GM21528 (cell line): Measurements from ENCODE around the gene ELMO1.

Experiments
- ATAC-seq: cut with Tn5 transposase; IDR thresholded peaks from one replicate; pipeline ENCODE4 v1.9.1; 2021; ENCODE audit warnings: mild to moderate bottlenecking, moderate library complexity; ENCODE audit not compliant: unreplicated experiment, low FRiP score

The ELMO1 gene

GRCh38 chr7:37476428-37476827 lies 27.8 kb upstream of the ELMO1 start:
- no peak for ATAC-seq

GRCh38 chr7:37475646-37476045 lies 27.0 kb upstream of the ELMO1 start:
- no peak for ATAC-seq

GRCh38 chr7:37471619-37472018 lies 23.0 kb upstream of the ELMO1 start:
- no peak for ATAC-seq

GRCh38 chr7:37467002-37467401 lies 18.3 kb upstream of the ELMO1 start:
- no peak for ATAC-seq

- ATAC-seq: no peak
Observed at GRCh38 chr7:37462138-37462537, 13.5 kb upstream of the ELMO1 start.

- ATAC-seq: no peak
Observed at GRCh38 chr7:37455081-37455480, 6.4 kb upstream of the ELMO1 start.

GRCh38 chr7:37452346-37452745 lies 3.7 kb upstream of the ELMO1 start:
- ATAC-seq: no peak

GRCh38 chr7:37450035-37450434 lies 1.4 kb upstream of the ELMO1 start:
- ATAC-seq: no peak

GRCh38 chr7:37449621-37450020 lies 957 bp upstream of the ELMO1 start:
- ATAC-seq: no peak

- ATAC-seq: peak; percentile 21
Observed at GRCh38 chr7:37448011-37448635, 541 bp downstream of the ELMO1 start.

GRCh38 chr7:37446371-37446770 lies 2.3 kb downstream of the ELMO1 start:
- ATAC-seq: no peak

- no peak for ATAC-seq
Observed at GRCh38 chr7:37445790-37446189, 2.9 kb downstream of the ELMO1 start.

GRCh38 chr7:37445064-37445723 lies 3.5 kb downstream of the ELMO1 start:
- ATAC-seq: no peak

GRCh38 chr7:37443627-37444026 lies 5.0 kb downstream of the ELMO1 start:
- ATAC-seq: no peak

- ATAC-seq: no peak
Observed at GRCh38 chr7:37442268-37442667, 6.4 kb downstream of the ELMO1 start.

GRCh38 chr7:37441816-37442215 lies 6.8 kb downstream of the ELMO1 start:
- ATAC-seq: no peak

GRCh38 chr7:37441386-37441760 lies 7.3 kb downstream of the ELMO1 start:
- ATAC-seq: no peak

GRCh38 chr7:37440738-37441385 lies 7.8 kb downstream of the ELMO1 start:
- no peak for ATAC-seq

- no peak for ATAC-seq
Observed at GRCh38 chr7:37439653-37440026, 9.0 kb downstream of the ELMO1 start.

GRCh38 chr7:37438906-37439652 lies 9.6 kb downstream of the ELMO1 start:
- ATAC-seq: no peak

GRCh38 chr7:37435156-37435855 lies 13.4 kb downstream of the ELMO1 start:
- ATAC-seq: no peak
